Left ventricle myocardium inferior (tissue), 1 donor: Measurements from ENCODE around the gene DLG2. TPM values are rescaled to one million over a fixed set of nuclear protein-coding genes. Genes with fewer than 3 reads are reported as not detected.

Source experiments
- DNase-seq: peaks from one replicate; pipeline ENCODE4 v3.0.0-alpha.2; 2020
- H3K27ac ChIP-seq: fragments of 200-600 bp; replicated peaks from 2 replicates; pipeline ENCODE4 v1.8.0; 2021
- H3K27me3 ChIP-seq: fragments of 200-600 bp; 2 replicates; pipeline ENCODE4 v1.8.0; 2021; ENCODE audit warnings: low read depth
- H3K36me3 ChIP-seq: fragments of 200-600 bp; 2 replicates; pipeline ENCODE4 v1.8.0; 2021
- H3K4me1 ChIP-seq: fragments of 200-600 bp; 2 replicates; pipeline ENCODE4 v1.8.0; 2021
- H3K4me3 ChIP-seq: fragments of 200-600 bp; 2 replicates; pipeline ENCODE4 v1.8.0; 2021; ENCODE audit warnings: mild to moderate bottlenecking, moderate library complexity
- H3K9me3 ChIP-seq: fragments of 200-600 bp; replicated peaks from 2 replicates; pipeline ENCODE4 v1.8.0; 2021
- CTCF ChIP-seq: fragments of 200-600 bp; IDR thresholded peaks from 2 replicates; pipeline ENCODE4 v1.8.0; 2021; ENCODE audit warnings: antibody characterized with exemption, mild to moderate bottlenecking, borderline replicate concordance
- intact Hi-C: fragments of 100-400 bp; cut with micrococcal nuclease; formaldehyde crosslinking; loops from one replicate; pipeline ENCODE4 v1.11.0; 2022
- total RNA-seq: library from RNA; stranded (reverse); fragmentation: NEBNext Ultra II Directional; extraction: Animal tissue kit (Norgen Biotek cat#: 25700); gene quantifications from one replicate; pipeline ENCODE4 v1.2.1, GENCODE V29; 2021
- donor health status: DM: no; HTN: yes; CAD: no; lungs with severe emphysema.

Gene DLG2
- total RNA-seq, 1 donor from 2014 or later = 6.5 TPM

DNA sequence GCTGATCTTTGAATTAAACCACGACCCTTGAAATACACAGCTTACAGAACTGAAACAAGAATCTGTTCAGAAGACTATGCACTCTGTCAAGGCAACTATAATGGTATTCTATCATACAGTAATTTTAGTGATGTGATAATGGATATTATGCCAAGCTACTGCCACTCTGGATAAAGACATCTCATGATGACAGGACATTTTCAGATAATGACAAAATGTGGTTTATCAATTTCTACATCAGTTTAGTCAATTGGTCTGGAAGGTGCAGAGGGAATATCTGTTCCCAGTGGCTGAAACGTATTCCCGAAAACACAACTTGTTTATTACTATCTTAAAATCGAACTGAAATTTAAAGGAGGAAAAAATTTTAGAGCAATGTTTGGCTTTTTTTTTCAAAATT is 1331.3 kb downstream of the DLG2 start:
- Histone ChIP-seq H3K4me1 (no peaks in the 10 kb centered on the region), H3K36me3 (no peaks in the 10 kb centered on the region), H3K27ac (no peak overlapping the region), H3K4me3 (no peak overlapping the region), H3K9me3 (no peaks in the 10 kb centered on the region), H3K27me3 (no peaks in the 10 kb centered on the region)
- TF ChIP-seq CTCF = no peak
- DNase-seq = no peak
- intact Hi-C loops = no loop called here

DNA sequence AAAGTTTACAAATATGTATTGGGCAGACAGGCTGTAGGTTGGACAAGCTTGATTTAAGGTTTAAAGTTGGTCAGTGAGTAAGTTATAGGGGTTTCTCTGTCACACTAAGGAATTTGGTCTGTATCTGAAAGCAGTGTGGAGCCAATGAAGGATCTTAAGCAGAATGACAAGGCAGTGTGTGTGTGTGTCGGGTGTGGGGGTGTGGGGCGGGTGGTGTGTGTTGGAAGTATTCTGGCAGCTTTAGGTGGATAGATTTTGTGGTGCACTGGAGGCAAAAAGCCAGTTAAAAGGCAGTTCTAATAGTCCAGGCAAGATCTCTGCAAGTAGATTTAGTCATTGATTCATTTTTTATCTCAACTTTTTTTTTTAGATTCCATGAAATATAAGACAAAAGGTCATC is 1334.2 kb downstream of the DLG2 start:
- H3K27me3 ChIP-seq = no peaks in the 10 kb centered on the region
- intact Hi-C loops = no loop called here
- no peaks in the 10 kb centered on the region for H3K9me3 ChIP-seq
- no peak for DNase-seq
- no peak for TF ChIP-seq CTCF
- H3K27ac ChIP-seq = no peak overlapping the region
- no peaks in the 10 kb centered on the region for H3K36me3 ChIP-seq
- no peaks in the 10 kb centered on the region for H3K4me1 ChIP-seq
- no peak overlapping the region for H3K4me3 ChIP-seq

GRCh38 chr11:84292006-84292405 is 1335.1 kb downstream of the DLG2 start:
- H3K4me1 ChIP-seq = no peaks in the 10 kb centered on the region
- DNase-seq = no peak
- H3K36me3 ChIP-seq = no peaks in the 10 kb centered on the region
- intact Hi-C loops = no loop called here
- TF ChIP-seq CTCF = no peak
- H3K4me3 ChIP-seq = no peak overlapping the region
- H3K27ac ChIP-seq = no peak overlapping the region
- H3K27me3 ChIP-seq = no peaks in the 10 kb centered on the region
- no peaks in the 10 kb centered on the region for H3K9me3 ChIP-seq

GRCh38 chr11:84290647-84291046 is 1336.5 kb downstream of the DLG2 start:
- no peaks in the 10 kb centered on the region for H3K36me3 ChIP-seq
- H3K4me3 ChIP-seq = no peak overlapping the region
- no peak overlapping the region for H3K27ac ChIP-seq
- intact Hi-C loops = no loop called here
- no peaks in the 10 kb centered on the region for H3K27me3 ChIP-seq
- no peak for DNase-seq
- H3K9me3 ChIP-seq = no peaks in the 10 kb centered on the region
- no peak for TF ChIP-seq CTCF
- H3K4me1 ChIP-seq = no peaks in the 10 kb centered on the region

DNA sequence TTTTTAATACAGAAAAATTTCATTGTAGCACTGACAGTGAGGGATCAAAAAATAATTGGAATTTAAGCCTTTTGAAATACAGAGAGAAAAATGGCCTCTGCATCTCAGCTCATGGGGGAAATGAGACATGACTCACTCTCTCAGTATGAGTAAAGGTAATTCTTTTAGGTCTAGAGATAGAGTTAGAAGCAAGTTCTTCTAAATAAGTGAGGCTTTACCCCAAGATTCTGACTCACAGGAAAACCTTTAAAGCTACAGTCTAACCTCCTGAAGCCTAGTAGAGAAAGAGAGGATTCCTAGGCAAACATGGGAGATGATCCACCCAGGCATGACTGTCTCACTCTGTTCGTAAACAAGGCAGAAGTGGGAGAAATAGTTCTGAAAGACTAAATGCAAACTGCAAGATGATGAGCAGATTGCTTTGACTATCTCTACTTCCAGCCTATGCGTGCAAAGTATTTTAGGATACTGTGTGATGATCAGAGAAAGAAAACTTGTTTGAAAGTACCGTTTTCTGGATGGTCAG is 1337.7 kb downstream of the DLG2 start:
- Histone ChIP-seq H3K36me3 (no peaks in the 10 kb centered on the region), H3K9me3 (no peaks in the 10 kb centered on the region), H3K27ac (no peak overlapping the region), H3K4me1 (no peaks in the 10 kb centered on the region), H3K4me3 (no peak overlapping the region), H3K27me3 (no peaks in the 10 kb centered on the region)
- DNase-seq = no peak
- no peak for TF ChIP-seq CTCF
- intact Hi-C loops = no loop called here

- Histone ChIP-seq H3K9me3 (no peaks in the 10 kb centered on the region), H3K4me3 (no peak overlapping the region), H3K36me3 (no peaks in the 10 kb centered on the region), H3K27me3 (no peaks in the 10 kb centered on the region), H3K27ac (no peak overlapping the region), H3K4me1 (no peaks in the 10 kb centered on the region)
- intact Hi-C loops = no loop called here
- TF ChIP-seq CTCF = no peak
- no peak for DNase-seq
These were observed 1353.6 kb downstream of the DLG2 start for GRCh38 chr11:84273541-84273940.
